Coronary artery (tissue), 2 donors: ENCODE data around the gene ADGRA3.
"Not testable (repeated sequence)": the region's sequence is repeated elsewhere in the genome, so short reads cannot be mapped to it uniquely, and the experiment has no call there.

ENCODE experiments used
- DNase-seq: peaks from one replicate; pipeline ENCODE4 v3.0.0-alpha.2; 2017; ENCODE audit warnings: low spot score
- H3K27ac ChIP-seq, 2 donors: fragments of 200-600 bp; sonication (generic); one replicate each; pipeline ENCODE4 v1.5.1; 2016 to 2019
- H3K4me3 ChIP-seq: fragments of 200-600 bp; sonication (generic); 2 replicates; pipeline ENCODE4 v1.5.1; 2016; ENCODE audit warnings: mild to moderate bottlenecking, moderate library complexity
- TF ChIP-seq, protein P1 (sequence below): fragments of 200-600 bp; sonication (generic); IDR thresholded peaks from one replicate; pipeline ENCODE4 v1.5.1; 2019; ENCODE audit warnings: antibody characterized with exemption

ADGRA3 gene

DNA sequence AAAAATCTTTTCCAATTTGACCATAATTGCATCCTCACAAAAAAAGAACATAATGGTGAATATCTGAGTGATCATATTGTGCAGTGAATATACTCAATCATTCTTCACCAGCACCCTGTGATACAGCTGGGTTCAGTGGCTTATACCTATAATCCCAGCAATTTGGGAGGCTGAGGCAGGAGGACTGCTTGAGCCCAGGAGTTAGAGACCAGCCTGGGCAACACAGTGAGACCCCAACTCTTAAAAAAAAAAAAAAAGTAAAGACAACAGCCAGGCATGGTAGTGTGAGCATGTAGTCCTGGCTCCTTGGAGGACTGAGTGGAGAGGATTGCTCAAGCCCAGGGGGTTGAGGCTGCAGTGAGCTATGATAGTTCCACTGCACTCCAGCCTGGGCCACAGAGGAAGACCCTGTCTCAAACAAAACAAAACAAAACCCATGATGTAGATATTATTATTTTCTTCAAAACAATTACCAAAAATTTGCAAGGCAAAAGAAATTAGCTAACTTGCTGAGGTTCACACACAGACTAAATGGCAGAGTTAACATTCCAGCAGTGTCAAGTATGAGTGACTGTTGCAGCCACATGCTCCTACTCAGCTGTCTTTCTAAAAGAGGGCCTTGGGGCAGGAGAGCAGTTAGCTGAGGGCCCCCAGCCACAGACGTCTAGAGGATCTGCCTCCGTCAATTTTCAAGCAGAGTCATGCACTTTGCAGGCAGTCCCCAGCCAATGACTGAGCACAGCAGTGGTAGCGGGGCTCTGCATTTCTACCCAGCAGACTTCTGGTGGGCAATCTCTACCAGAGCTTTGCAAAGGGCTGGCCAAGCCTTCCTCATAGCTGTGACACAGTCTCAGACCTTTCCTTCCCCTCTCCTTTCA is 33.4 kb downstream of the ADGRA3 start:
- TF ChIP-seq, protein P1, sequence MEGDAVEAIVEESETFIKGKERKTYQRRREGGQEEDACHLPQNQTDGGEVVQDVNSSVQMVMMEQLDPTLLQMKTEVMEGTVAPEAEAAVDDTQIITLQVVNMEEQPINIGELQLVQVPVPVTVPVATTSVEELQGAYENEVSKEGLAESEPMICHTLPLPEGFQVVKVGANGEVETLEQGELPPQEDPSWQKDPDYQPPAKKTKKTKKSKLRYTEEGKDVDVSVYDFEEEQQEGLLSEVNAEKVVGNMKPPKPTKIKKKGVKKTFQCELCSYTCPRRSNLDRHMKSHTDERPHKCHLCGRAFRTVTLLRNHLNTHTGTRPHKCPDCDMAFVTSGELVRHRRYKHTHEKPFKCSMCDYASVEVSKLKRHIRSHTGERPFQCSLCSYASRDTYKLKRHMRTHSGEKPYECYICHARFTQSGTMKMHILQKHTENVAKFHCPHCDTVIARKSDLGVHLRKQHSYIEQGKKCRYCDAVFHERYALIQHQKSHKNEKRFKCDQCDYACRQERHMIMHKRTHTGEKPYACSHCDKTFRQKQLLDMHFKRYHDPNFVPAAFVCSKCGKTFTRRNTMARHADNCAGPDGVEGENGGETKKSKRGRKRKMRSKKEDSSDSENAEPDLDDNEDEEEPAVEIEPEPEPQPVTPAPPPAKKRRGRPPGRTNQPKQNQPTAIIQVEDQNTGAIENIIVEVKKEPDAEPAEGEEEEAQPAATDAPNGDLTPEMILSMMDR: no peak
- Histone ChIP-seq H3K27ac (no peak overlapping the region), H3K4me3 (no peak overlapping the region)
- DNase-seq: no peak

DNA sequence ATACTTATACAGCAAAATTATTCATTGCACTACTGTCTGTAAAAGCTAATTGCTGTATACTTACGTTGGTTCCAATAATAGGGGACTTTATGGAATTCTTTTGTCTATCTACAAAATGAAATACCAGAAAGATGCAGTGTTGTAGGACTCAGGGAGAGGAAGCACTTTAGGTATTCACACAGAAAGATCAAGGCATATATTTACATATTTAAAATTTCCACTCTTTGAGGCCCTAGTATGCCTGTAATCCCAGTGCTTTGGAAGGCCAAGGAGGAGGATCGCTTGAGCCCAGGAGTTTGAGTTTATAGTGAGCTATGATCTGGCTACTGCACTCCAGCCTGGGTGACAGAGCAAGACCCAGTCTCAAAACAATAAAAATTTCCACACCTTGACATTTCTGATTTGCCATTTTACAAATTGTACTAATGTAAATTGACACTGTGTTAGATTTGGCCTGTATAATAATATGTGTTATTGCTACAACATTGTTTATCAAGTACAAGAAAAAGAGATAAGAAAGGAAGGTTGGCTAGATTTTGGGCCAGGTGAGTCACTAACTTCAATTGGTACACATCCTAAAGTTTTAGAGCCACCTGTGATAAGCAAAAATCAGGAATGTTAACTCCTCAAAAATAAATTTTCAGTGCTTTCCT is 35.1 kb downstream of the ADGRA3 start:
- H3K27ac ChIP-seq: no peak overlapping the region
- no peak for DNase-seq
- no peak overlapping the region for H3K4me3 ChIP-seq
- TF ChIP-seq, protein P1: no peak

DNA sequence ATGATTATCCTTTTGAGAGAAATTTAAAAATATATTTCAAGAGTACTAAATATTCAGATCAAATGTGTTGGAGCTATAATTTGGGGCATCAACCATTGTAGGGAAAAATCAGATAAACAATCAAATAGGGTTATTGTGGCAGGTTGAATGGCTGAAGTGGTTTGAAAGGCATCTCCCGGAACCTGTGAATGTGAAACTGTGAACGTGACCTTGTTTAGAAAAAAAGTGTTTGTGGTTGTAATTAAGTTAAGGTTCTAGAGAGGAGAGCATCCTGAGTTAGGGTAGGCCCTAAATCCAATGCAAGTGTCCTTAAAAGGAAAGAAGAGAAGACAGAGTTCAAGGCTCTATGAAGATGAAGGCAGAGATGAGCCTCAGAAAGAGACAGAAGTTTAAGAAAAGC is 37.4 kb downstream of the ADGRA3 start:
- TF ChIP-seq, protein P1: no peak
- H3K27ac ChIP-seq: no peak overlapping the region
- no peak overlapping the region for H3K4me3 ChIP-seq
- DNase-seq: no peak

DNA sequence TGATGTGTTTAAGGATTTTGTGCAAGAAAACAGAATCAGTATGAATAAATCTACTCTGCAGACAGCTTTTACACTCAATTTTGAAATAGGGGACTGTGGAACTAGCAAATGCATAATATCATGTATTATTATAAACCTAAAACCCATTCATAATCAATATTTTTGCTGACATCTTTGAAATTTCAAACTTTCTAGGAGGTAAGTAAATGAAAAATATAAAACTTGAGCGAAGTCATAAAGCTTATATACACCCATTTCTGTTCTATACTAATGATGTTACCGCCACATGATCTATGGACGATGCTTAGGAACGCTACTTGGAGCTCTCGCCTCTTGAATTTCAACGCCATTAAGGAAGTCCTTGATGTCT is 38.1 kb downstream of the ADGRA3 start:
- DNase-seq: no peak
- no peak overlapping the region for H3K4me3 ChIP-seq
- TF ChIP-seq, protein P1: no peak
- H3K27ac ChIP-seq: no peak overlapping the region

DNA sequence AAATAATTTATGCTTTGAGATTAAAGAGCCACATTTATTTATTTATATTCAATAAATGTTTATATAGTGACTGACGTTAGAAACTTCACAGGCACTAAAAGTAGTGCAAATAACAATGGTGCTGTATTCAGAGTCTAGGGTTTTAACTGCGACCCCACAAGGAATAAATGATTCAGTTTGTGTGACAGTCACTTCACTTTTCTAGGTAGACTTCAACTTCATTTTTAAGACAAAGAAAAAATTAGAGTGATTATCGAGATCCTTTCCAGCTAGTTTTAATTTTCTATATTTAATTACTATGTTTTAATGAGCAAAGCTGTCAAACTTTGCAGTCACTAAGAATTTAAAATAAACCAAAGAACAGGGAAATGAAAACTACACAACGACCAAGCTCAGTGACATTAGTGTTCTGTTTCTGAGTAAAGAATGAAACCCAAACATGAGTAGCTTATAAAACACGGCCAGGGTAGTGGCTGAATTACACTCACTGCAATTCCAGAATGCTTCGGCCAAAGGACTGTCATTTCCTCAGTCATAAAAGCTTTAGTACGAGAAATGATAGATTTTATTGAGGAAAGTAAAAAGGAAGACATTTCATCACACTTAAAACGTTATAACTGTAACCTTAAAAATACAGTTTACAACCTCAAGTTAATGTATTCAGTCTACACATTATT is 38.6 kb downstream of the ADGRA3 start:
- no peak overlapping the region for H3K4me3 ChIP-seq

DNA sequence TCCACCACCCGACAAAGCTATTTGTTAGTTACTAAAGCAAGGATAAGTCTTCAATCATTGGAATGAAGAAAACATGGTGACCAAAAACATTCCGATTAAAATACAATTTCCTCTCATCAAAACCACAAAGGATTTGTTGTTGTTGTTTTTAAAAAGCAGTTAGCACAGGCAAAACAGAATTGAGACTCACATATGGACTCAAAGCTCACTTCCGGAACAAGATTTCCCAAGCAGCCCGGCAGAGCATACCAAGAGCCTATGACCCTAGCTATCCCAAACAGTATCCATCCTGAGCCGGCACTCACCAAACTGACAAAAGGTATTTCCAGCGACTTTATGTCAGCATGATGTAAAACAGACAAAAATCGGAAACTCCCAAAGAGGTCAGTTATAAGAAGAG is 39.9 kb downstream of the ADGRA3 start:
- Histone ChIP-seq H3K27ac (no peak overlapping the region), H3K4me3 (no peak overlapping the region)
- TF ChIP-seq, protein P1: no peak
- no peak for DNase-seq

More for the DNA sequence above, 38.6 kb downstream of the ADGRA3 start:
- DNase-seq: no peak
- no peak overlapping the region for H3K27ac ChIP-seq
- TF ChIP-seq, protein P1: no peak

DNA sequence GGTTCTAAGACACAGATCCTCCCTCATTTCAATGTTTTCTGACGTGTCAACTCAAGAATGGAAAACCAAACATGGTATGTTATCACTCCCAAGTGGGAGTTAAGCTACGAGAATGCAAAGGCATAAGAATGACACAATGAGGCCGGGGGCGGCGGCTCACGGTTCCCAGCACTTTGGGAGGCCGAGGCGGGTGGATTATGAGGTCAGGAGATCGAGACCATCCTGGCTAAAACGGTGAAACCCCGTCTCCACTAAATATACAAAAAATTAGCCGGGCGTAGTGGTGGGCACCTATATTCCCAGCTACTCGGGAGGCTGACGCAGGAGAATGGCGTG is 40.6 kb downstream of the ADGRA3 start:
- not testable (repeated sequence) for DNase-seq

More for the DNA sequence above, 40.6 kb downstream of the ADGRA3 start:
- H3K4me3 ChIP-seq, H3K27ac ChIP-seq: not testable (repeated sequence)
